ENCODE results near the gene PPEF2.

- TF ChIP-seq MAX (IDR thresholded peaks at IDR 0.05) = no peak
- no peak for TF ChIP-seq REST (IDR thresholded peaks at IDR 0.05; ENCODE audit: low read depth)
- TF ChIP-seq RAD21 (IDR thresholded peaks at IDR 0.05; ENCODE audit: low read depth) = no peak
- TF ChIP-seq CEBPB (IDR thresholded peaks at IDR 0.05) = no peak
- TF ChIP-seq TAF1 (IDR thresholded peaks at IDR 0.05; ENCODE audit: low read depth) = no peak
- TF ChIP-seq FOXM1 (IDR thresholded peaks at IDR 0.05; ENCODE audit: borderline replicate concordance, low read depth) = no peak
Measured at GRCh38 chr4:75924309-75924827, 22.1 kb upstream of the PPEF2 start.
